ENCODE results near the gene PTPRT. TPM values are rescaled to one million over a fixed set of nuclear protein-coding genes. Genes with fewer than 3 reads are reported as not detected.

PTPRT gene
- total RNA-seq, 2 experiments from 2014 or later, result not detected

DNA sequence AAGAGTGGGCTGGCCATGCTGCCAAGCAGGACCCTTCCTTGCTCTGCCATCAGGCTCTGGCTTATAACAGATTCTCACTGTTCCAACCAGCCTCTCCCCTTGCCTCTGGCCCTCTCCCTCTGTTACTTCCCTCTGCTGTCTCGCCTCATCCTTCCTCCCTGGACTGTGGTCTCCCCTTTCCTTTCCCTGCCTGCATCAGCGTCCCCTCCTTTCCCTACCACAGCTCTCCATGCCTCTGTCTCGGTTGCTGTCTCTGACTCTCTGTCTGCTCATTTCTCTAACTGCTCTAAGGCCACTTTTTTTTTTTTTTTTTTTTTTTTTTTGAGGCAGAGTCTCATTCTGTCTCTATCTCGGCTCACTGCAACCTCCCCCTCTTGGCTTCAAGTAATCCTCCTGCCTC is 173.4 kb downstream of the PTPRT start:
- ATAC-seq (no peak), DNase-seq (no peak)
- Mint-ChIP-seq H3K27me3 (peaks cover 2% of the 10 kb centered on the region), H3K4me1 (ENCODE audit: low read depth) (no peaks in the 10 kb centered on the region), H3K9me3 (peaks cover 1% of the 10 kb centered on the region), H3K36me3 (ENCODE audit: low read depth) (no peaks in the 10 kb centered on the region), H3K27ac (no peak overlapping the region), H3K4me3 (no peak overlapping the region)
- intact Hi-C loops (cut with micrococcal nuclease), result no loop called here
- TF ChIP-seq CTCF (IDR thresholded peaks at IDR 0.05), result no peak
- ChIA-PET CTCF (no interaction called here), POLR2A (no interaction called here)

DNA sequence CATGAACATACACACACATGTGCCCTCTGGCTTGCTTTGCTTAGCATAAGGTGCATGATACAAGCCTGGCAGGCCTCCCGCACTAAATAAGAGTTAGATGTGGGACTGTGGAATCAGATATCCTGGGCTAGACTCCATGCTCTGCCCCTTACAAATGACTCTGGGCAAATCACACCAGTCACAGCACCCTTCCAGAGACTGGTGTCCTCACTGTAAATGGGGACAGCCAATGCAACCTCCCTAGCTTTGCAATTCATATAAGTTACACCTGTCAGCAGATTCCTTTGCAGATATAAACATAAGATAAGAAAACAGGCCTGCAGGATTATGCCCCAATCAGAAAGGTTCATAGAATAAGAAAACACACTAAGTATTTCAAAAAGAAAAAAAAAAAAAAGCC is 174.1 kb downstream of the PTPRT start:
- intact Hi-C loops (cut with micrococcal nuclease), result no loop called here
- Mint-ChIP-seq H3K27ac (no peak overlapping the region), H3K4me3 (no peak overlapping the region), H3K27me3 (peaks cover 2% of the 10 kb centered on the region), H3K9me3 (no peaks in the 10 kb centered on the region), H3K36me3 (ENCODE audit: low read depth) (no peaks in the 10 kb centered on the region), H3K4me1 (ENCODE audit: low read depth) (no peaks in the 10 kb centered on the region)
- no peak for ATAC-seq
- DNase-seq, result no peak
- no peak for TF ChIP-seq CTCF (IDR thresholded peaks at IDR 0.05)
- CTCF ChIA-PET, result no interaction called here
- POLR2A ChIA-PET, result no interaction called here

DNA sequence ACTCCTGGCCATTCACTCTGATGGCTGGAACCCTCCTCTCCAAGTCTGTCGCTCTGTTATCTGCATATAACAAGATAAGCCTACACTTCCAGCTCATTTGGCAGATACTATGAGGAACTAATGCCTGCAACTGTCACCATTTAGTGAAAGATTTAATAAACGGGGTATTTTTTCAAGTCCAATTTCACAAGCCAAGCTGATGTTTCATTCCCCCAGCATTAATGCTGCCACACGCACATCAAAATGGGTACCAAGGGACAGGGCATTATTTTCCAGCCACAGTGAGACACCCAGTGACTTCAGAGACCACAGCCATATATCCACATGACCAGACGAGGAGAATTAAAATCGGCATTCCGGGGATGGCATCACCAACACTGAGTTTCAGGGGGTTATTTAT is 175.5 kb downstream of the PTPRT start:
- intact Hi-C loops (cut with micrococcal nuclease), result no loop called here
- ATAC-seq (no peak), DNase-seq (no peak)

GRCh38 chr20:43011491-43011890 is 178.2 kb downstream of the PTPRT start:
- ChIA-PET CTCF (no interaction called here), POLR2A (interaction anchor here (0.5 kb wide), 1 partner anchor 217 kb away, joined by 3 read pairs; no protein-coding TSS in a partner anchor)
- no peak overlapping the region for H3K27ac Mint-ChIP-seq
- peaks cover 2% of the 10 kb centered on the region for H3K27me3 Mint-ChIP-seq
- no peak for ATAC-seq
- DNase-seq, result no peak
- intact Hi-C loops (cut with micrococcal nuclease), result no loop called here
- H3K4me3 Mint-ChIP-seq, result no peak overlapping the region
- TF ChIP-seq CTCF (IDR thresholded peaks at IDR 0.05), result no peak
- H3K4me1 Mint-ChIP-seq (ENCODE audit: low read depth), result no peaks in the 10 kb centered on the region
- no peaks in the 10 kb centered on the region for H3K9me3 Mint-ChIP-seq
- H3K36me3 Mint-ChIP-seq (ENCODE audit: low read depth), result no peaks in the 10 kb centered on the region

More for the DNA sequence above, 175.5 kb downstream of the PTPRT start:
- CTCF ChIA-PET, result no interaction called here
- Mint-ChIP-seq H3K36me3 (ENCODE audit: low read depth) (no peaks in the 10 kb centered on the region), H3K27ac (no peak overlapping the region), H3K9me3 (no peaks in the 10 kb centered on the region), H3K4me1 (ENCODE audit: low read depth) (no peaks in the 10 kb centered on the region), H3K27me3 (peaks cover 2% of the 10 kb centered on the region), H3K4me3 (no peak overlapping the region)
- TF ChIP-seq CTCF (IDR thresholded peaks at IDR 0.05), result no peak
- POLR2A ChIA-PET, result no interaction called here

- intact Hi-C loops (cut with micrococcal nuclease), result no loop called here
- DNase-seq (no peak), ATAC-seq (no peak)
- no peak for TF ChIP-seq CTCF (IDR thresholded peaks at IDR 0.05)
- Mint-ChIP-seq H3K36me3 (ENCODE audit: low read depth) (no peaks in the 10 kb centered on the region), H3K27me3 (no peaks in the 10 kb centered on the region), H3K4me3 (no peak overlapping the region), H3K4me1 (ENCODE audit: low read depth) (no peaks in the 10 kb centered on the region), H3K27ac (no peak overlapping the region), H3K9me3 (no peaks in the 10 kb centered on the region)
- ChIA-PET POLR2A (interaction anchor here (0.6 kb wide), 1 partner anchor 18 kb away, joined by 3 read pairs; no protein-coding TSS in a partner anchor), CTCF (no interaction called here)
These were observed 180.2 kb downstream of the PTPRT start for GRCh38 chr20:43009532-43009931.

All from activated CD8-positive, alpha-beta T cell treated with anti-CD3 and anti-CD28 coated beads for 36 hours (primary cell).